ENCODE measurements around the gene MARS1. TPM values are rescaled to one million over a fixed set of nuclear protein-coding genes. Genes with fewer than 3 reads are reported as not detected.
A peak's percentile ranks its signal among the peaks of the same experiment; 100 is the strongest.

Gene MARS1
- total RNA-seq, 4 donors from 2014 or later = 53.2 to 81.0 (median 62.7) TPM

DNA sequence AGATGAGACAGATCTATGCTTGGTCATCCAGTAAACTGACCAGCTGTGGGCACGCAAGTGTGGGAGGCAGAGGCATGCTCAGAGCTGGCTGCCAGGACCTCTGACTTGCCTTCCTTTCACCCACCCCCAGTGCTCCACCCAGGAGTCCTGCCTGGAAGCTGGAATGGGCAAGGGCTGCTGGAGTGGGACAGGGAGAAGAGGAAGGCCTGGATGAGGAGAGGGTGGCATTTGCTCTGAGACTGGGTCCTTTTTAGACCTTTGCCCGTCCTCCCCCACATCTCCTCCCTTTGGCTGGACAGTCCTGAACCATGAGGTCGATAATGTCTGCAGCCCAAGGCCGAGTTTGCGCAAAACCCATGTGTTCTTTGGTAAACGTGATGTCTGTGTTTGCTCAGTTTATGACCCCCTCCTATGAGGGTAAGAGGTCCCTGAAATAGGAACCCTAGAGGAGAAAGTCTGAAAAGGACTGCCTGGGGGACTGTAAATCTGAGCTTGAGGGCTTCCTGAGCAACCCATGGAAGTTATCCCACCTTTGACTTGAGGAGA, 36.6 kb upstream of the MARS1 start:
- WGBS = 83% methylated on average over 6 of the region's 6 CpGs
- no peaks in the 10 kb centered on the region for H3K9me3 ChIP-seq
- no peak for DNase-seq (ENCODE audit: extremely low spot score)
- H3K4me3 ChIP-seq = no peak overlapping the region
- peaks cover 0 to 15% (median 0%) of the 10 kb centered on the region in 4 donors for H3K27me3 ChIP-seq
- H3K4me1 ChIP-seq = peaks cover 12 to 18% (median 15%) of the 10 kb centered on the region in 4 donors
- TF ChIP-seq POLR2AphosphoS5 (IDR thresholded peaks at IDR 0.05) (no peak), POLR2A (IDR thresholded peaks at IDR 0.05; ENCODE audit: low read depth) (no peak), EP300 (IDR thresholded peaks at IDR 0.05) (no peak)
- TF ChIP-seq, protein P1, sequence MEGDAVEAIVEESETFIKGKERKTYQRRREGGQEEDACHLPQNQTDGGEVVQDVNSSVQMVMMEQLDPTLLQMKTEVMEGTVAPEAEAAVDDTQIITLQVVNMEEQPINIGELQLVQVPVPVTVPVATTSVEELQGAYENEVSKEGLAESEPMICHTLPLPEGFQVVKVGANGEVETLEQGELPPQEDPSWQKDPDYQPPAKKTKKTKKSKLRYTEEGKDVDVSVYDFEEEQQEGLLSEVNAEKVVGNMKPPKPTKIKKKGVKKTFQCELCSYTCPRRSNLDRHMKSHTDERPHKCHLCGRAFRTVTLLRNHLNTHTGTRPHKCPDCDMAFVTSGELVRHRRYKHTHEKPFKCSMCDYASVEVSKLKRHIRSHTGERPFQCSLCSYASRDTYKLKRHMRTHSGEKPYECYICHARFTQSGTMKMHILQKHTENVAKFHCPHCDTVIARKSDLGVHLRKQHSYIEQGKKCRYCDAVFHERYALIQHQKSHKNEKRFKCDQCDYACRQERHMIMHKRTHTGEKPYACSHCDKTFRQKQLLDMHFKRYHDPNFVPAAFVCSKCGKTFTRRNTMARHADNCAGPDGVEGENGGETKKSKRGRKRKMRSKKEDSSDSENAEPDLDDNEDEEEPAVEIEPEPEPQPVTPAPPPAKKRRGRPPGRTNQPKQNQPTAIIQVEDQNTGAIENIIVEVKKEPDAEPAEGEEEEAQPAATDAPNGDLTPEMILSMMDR (IDR thresholded peaks at IDR 0.05) = no peak
- H3K27ac ChIP-seq (replicated peaks in 1 of 4) = no peak overlapping the region
- H3K36me3 ChIP-seq = no peaks in the 10 kb centered on the region
- intact Hi-C loops (cut with DNase I) = loop anchor here (2.0 kb wide), 1 partner anchor 141 kb away; no protein-coding TSS in a partner anchor

DNA sequence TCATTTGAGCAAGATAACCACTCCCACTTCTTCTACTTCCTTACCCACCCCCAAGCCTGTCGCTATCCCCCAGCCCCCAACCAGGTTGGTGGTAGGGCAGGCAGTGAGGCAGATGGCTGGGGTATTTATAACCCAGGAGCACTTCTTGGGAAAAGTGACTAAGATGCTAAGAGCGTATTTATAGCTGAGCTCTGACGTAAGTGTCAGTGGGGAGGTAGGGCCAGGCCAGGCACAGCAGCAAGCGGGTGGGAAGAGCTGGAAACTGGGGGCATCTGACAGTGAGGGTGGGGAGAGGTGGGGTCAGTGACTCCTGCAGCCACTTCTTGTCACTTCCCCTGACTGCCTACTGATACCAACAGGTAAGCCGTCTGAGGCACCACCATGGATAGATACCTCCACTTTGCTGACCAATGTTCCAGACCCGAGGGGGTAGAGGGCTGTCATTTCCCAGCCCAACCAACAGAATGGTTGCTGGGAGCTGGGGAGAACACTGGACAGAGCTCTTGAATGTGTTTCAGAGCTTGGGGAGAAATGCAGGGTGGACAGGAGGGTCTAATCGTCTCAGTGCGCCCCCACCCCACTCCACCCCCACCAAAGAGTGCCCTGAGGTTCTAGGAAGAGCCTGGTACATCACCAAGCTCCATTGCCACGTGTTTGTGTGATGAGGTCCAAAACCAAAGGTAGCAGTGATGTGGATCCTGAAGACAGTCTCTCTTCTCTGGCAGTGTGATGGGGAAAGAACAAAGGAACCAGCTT, 35.5 kb upstream of the MARS1 start:
- Histone ChIP-seq H3K9me3 (no peaks in the 10 kb centered on the region), H3K4me1 (peaks cover 12 to 18% (median 15%) of the 10 kb centered on the region in 4 donors), H3K36me3 (no peaks in the 10 kb centered on the region), H3K4me3 (no peak overlapping the region), H3K27me3 (peaks cover 0 to 15% (median 0%) of the 10 kb centered on the region in 4 donors), H3K27ac (replicated peaks in 1 of 4) (peak overlapping the region; percentile 22 to 62 (median 57))
- no peak for DNase-seq (ENCODE audit: extremely low spot score)
- TF ChIP-seq, protein P1 (IDR thresholded peaks at IDR 0.05) = no peak
- peak; percentile 45 to 49 for TF ChIP-seq POLR2AphosphoS5 (IDR thresholded peaks at IDR 0.05)
- 15% methylated on average over 9 of the region's 9 CpGs for WGBS
- intact Hi-C loops (cut with DNase I) = loop anchor here (2.0 kb wide), 1 partner anchor 188 kb away; no protein-coding TSS in a partner anchor

DNA sequence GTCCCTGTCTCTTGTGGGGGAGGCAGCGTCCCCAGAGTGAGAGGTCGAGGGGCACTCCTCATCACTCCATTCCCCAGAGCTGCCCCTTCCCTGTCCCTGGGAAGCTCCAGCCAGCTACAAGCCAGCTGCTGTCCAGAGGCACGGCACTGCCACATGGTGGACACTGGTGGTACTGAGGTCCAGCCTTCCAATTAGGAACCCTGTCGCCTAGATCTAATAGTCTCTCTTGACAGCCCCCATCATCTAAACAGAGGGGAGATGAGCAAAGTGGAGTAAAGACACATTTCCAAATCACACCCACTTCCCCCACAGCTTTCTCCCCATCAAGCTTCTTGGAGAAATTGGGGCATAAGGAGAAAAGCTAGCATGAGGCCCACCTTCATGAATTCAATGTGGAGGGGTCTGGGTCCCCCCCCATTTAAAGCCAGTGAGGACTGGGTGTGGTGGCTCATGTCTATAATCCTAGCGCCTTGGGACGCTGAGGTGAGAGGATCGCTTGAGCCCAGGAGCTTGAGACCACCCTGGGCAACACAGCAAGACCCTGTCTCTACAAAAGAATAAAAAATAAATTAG, 34.8 kb upstream of the MARS1 start:
- no peak for DNase-seq (ENCODE audit: extremely low spot score)
- H3K27ac ChIP-seq (replicated peaks in 1 of 4) = peak overlapping the region in 2 of 4 donors; percentile 57 to 62

DNA sequence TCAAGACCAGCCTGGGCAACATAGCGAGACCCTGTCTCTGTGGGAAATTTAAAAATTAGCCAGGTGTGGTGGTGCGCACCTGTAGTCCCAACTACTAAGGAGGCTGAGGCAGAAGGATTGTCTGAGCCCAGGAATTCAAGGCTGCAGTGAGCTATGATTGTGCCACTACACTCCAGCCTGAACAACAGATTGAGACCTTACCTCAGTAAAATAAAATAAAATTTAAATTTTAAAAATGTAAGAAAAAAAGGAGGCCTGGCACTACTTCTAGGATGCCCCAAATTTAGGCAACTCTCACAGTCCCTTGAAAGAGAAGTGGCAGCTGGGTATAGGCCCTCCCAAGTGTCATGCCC, 33.7 kb upstream of the MARS1 start:
- Histone ChIP-seq H3K4me3 (no peak overlapping the region), H3K4me1 (peaks cover 18 to 25% (median 23%) of the 10 kb centered on the region in 4 donors), H3K27ac (replicated peaks in 1 of 4) (no peak overlapping the region), H3K9me3 (no peaks in the 10 kb centered on the region), H3K36me3 (no peaks in the 10 kb centered on the region), H3K27me3 (peaks cover 0 to 15% (median 0%) of the 10 kb centered on the region in 4 donors)
- no peak for DNase-seq (ENCODE audit: extremely low spot score)
- WGBS = 96% methylated on average over 2 of the region's 2 CpGs
- intact Hi-C loops (cut with DNase I) = no loop called here
- TF ChIP-seq, protein P1 (IDR thresholded peaks at IDR 0.05) = no peak
- TF ChIP-seq POLR2AphosphoS5 (IDR thresholded peaks at IDR 0.05) (no peak), POLR2A (IDR thresholded peaks at IDR 0.05; ENCODE audit: low read depth) (no peak), EP300 (IDR thresholded peaks at IDR 0.05) (no peak)

More for the DNA sequence above, 34.8 kb upstream of the MARS1 start:
- Histone ChIP-seq H3K4me3 (no peak overlapping the region), H3K4me1 (peaks cover 12 to 18% (median 15%) of the 10 kb centered on the region in 4 donors), H3K36me3 (no peaks in the 10 kb centered on the region), H3K9me3 (no peaks in the 10 kb centered on the region), H3K27me3 (peaks cover 0 to 15% (median 0%) of the 10 kb centered on the region in 4 donors)
- intact Hi-C loops (cut with DNase I) = loop anchor here (2.0 kb wide), 1 partner anchor 188 kb away; no protein-coding TSS in a partner anchor
- TF ChIP-seq, protein P1 (IDR thresholded peaks at IDR 0.05) = peak; percentile 91 to 97 (median 93)
- TF ChIP-seq POLR2AphosphoS5 (IDR thresholded peaks at IDR 0.05) (no peak), POLR2A (IDR thresholded peaks at IDR 0.05; ENCODE audit: low read depth) (no peak), EP300 (IDR thresholded peaks at IDR 0.05) (no peak)
- WGBS = 34% methylated on average over 5 of the region's 7 CpGs

All from esophagus muscularis mucosa (tissue), 4 donors.